Testis (tissue), 2 donors: ENCODE data around the gene POLDIP3.

Experiments
- CTCF ChIP-seq, 3 experiments: fragments of 450-650 bp in 2 of 3; fragments of 200-600 bp in 1 of 3; sonication (generic) in 1 of 3; IDR thresholded peaks; one replicate each; pipeline ENCODE4 v1.5.1; 2016 to 2019; ENCODE audit warnings: antibody characterized with exemption in 3 of 3, mild to moderate bottlenecking in 2 of 3, moderate library complexity in 1 of 3
- POLR2A ChIP-seq: fragments of 450-650 bp; IDR thresholded peaks from one replicate; pipeline ENCODE4 v1.6.1; 2017; ENCODE audit warnings: antibody characterized with exemption, mild to moderate bottlenecking, moderate library complexity

GRCh38 chr22:42601879-42602465 is 12.7 kb downstream of the POLDIP3 start:
- TF ChIP-seq CTCF (IDR thresholded peaks at IDR 0.05) (no peak), POLR2A (no peak)
